ENCODE data around the gene TPRX1. TPM values are rescaled to one million over a fixed set of nuclear protein-coding genes. Genes with fewer than 3 reads are reported as not detected.
"Not testable (repeated sequence)": the region's sequence is repeated elsewhere in the genome, so short reads cannot be mapped to it uniquely, and the experiment has no call there.

Gene TPRX1
- total RNA-seq, 1 donor from 2014 or later: not detected

GRCh38 chr19:47778049-47778953 lies 26.1 kb downstream of the TPRX1 start, which contains the start of gene SELENOW:
Gene SELENOW, plus strand, starts transcription at chr19:47778703. Its CDS starts 83 bp downstream, at chr19:47778786.
- TF ChIP-seq, protein P1, sequence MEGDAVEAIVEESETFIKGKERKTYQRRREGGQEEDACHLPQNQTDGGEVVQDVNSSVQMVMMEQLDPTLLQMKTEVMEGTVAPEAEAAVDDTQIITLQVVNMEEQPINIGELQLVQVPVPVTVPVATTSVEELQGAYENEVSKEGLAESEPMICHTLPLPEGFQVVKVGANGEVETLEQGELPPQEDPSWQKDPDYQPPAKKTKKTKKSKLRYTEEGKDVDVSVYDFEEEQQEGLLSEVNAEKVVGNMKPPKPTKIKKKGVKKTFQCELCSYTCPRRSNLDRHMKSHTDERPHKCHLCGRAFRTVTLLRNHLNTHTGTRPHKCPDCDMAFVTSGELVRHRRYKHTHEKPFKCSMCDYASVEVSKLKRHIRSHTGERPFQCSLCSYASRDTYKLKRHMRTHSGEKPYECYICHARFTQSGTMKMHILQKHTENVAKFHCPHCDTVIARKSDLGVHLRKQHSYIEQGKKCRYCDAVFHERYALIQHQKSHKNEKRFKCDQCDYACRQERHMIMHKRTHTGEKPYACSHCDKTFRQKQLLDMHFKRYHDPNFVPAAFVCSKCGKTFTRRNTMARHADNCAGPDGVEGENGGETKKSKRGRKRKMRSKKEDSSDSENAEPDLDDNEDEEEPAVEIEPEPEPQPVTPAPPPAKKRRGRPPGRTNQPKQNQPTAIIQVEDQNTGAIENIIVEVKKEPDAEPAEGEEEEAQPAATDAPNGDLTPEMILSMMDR (IDR thresholded peaks at IDR 0.05): no peak
- Histone ChIP-seq H3K36me3 (peaks cover 19 to 25% of the 10 kb centered on the region in 2 donors), H3K27ac (peak within 1 kb of the TSS; percentile 97 to 98), H3K4me3 (peak within 1 kb of the TSS; percentile 81 to 94), H3K27me3 (no peaks in the 10 kb centered on the region), H3K9me3 (no peaks in the 10 kb centered on the region), H3K4me1 (peaks cover 18 to 30% of the 10 kb centered on the region in 2 donors)
- DNase-seq (ENCODE audit: low spot score in 2 of 2): peak in 1 of 2 donors; percentile 76
- intact Hi-C loops (cut with DNase I): loop anchor here (2.0 kb wide), 1 partner anchor 34 kb away; the partner anchor contains the start of gene NOP53

DNA sequence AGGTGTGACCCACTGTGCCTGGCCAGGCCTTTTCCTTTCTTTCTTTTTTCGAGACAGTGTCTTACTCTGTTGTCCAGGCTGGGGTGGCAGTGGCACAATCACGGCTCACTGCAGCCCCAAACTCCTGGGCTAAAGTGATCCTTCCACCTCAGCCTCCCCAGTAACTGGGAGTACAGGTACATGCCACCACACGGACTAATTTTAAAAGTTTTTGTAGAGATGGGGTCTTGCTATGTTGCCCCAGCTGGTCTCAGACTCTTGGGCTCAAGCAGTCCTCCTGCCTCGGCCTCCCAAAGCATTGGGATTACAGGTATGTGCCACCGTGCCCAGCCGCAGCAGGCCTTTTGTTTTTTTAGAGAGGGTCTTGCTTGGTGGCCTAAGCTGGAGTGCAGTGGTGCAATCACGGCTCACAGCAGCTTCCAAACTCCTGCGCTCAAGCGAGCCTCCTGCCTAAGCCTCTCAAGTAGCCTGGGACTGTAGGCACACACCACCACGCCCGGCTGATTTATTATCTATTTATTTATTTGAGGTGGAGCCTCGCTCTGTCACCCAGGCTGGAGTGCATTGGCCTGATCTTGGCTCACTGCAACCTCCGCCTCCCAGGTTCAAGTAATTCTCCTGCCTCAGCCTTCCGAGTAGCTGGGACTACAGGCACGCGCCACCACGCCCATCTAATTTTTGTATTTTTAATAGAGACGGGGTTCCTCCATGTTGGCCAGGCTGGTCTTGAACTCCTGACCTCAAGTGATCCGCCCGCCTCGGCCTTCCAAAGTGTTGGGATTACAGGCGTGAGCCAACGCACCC lies 26.9 kb downstream of the TPRX1 start:
- Histone ChIP-seq H3K36me3 (peaks cover 12 to 17% of the 10 kb centered on the region in 2 donors), H3K4me1 (peaks cover 18 to 26% of the 10 kb centered on the region in 2 donors), H3K27ac (peak overlapping the region; percentile 97 to 98), H3K4me3 (peak overlapping the region; percentile 81 to 94)
- intact Hi-C loops (cut with DNase I): loop anchor here (2.0 kb wide), 1 partner anchor 33 kb away; the partner anchor contains the start of gene NOP53
- DNase-seq (ENCODE audit: low spot score in 2 of 2); H3K27me3 ChIP-seq; H3K9me3 ChIP-seq: not testable (repeated sequence)

DNA sequence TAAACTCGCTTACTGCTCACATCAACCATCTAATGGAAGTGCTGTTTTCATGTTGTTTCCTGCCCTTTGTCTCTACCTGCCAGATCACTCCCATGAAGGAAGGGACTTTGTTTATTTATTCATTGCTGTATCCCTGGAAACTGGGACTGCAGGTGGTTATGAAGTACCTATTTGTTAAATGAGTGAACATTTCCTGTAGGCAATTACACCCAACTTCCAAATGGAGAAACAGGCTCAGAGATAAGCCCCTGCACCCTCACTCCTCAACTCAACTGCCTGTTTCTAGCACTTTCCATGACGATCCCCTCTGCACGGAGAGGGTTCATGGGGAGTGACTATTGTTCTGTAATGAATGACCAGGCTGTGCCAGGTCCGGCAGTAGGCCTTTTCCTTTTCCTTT lies 27.8 kb downstream of the TPRX1 start:
- TF ChIP-seq, protein P1 (IDR thresholded peaks at IDR 0.05): no peak
- DNase-seq (ENCODE audit: low spot score in 2 of 2): no peak
- Histone ChIP-seq H3K36me3 (peaks cover 9 to 10% of the 10 kb centered on the region in 2 donors), H3K4me1 (peaks cover 15 to 19% of the 10 kb centered on the region in 2 donors), H3K27me3 (no peaks in the 10 kb centered on the region), H3K27ac (no peak overlapping the region), H3K9me3 (no peaks in the 10 kb centered on the region), H3K4me3 (no peak overlapping the region)
- intact Hi-C loops (cut with DNase I): no loop called here

GRCh38 chr19:47771291-47771690 lies 33.1 kb downstream of the TPRX1 start:
- intact Hi-C loops (cut with DNase I); H3K4me1 ChIP-seq; DNase-seq (ENCODE audit: low spot score in 2 of 2); H3K4me3 ChIP-seq; H3K27ac ChIP-seq; H3K36me3 ChIP-seq; H3K9me3 ChIP-seq; H3K27me3 ChIP-seq: not testable (repeated sequence)

DNA sequence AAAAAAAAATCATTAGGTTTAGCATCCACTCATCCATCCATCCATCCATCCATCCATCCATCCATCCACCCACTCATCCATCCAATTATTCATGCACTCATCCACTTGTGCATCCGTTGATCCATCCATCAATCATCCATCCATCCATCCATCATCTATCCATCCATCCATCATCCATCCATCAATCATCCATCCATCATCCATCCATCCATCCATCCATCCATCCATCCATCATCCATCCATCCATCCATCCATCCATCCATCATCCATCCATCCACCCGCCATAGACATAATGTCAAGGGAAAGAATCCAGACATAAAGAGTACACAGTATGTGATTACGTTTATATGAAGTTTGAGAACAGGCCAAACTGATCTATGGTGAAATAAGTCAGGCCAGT lies 34.8 kb downstream of the TPRX1 start:
- Histone ChIP-seq H3K4me3 (no peak overlapping the region), H3K27me3 (no peaks in the 10 kb centered on the region), H3K4me1 (no peaks in the 10 kb centered on the region), H3K36me3 (no peaks in the 10 kb centered on the region), H3K9me3 (no peaks in the 10 kb centered on the region), H3K27ac (no peak overlapping the region)
- TF ChIP-seq, protein P1 (IDR thresholded peaks at IDR 0.05): no peak
- no peak for DNase-seq (ENCODE audit: low spot score in 2 of 2)
- intact Hi-C loops (cut with DNase I): loop anchor here (5.0 kb wide), 1 partner anchor 93 kb away; no protein-coding TSS in a partner anchor

GRCh38 chr19:47768604-47769003 lies 35.7 kb downstream of the TPRX1 start:
- intact Hi-C loops (cut with DNase I): loop anchor here (5.0 kb wide), 1 partner anchor 94 kb away; no protein-coding TSS in a partner anchor
- H3K4me3 ChIP-seq: no peak overlapping the region
- no peaks in the 10 kb centered on the region for H3K9me3 ChIP-seq
- H3K36me3 ChIP-seq: no peaks in the 10 kb centered on the region
- H3K27me3 ChIP-seq: no peaks in the 10 kb centered on the region
- no peaks in the 10 kb centered on the region for H3K4me1 ChIP-seq
- DNase-seq (ENCODE audit: low spot score in 2 of 2): no peak
- TF ChIP-seq, protein P1 (IDR thresholded peaks at IDR 0.05): no peak
- H3K27ac ChIP-seq: no peak overlapping the region
